WTC11 (cell line): ENCODE data around the gene SBNO2. TPM values are rescaled to one million over a fixed set of nuclear protein-coding genes. Genes with fewer than 3 reads are reported as not detected.
A peak's percentile ranks its signal among the peaks of the same experiment; 100 is the strongest.

Source experiments
- ATAC-seq: fragments of 200-7000 bp; cut with Tn5 transposase; 2 replicates; pipeline ENCODE4 v1.10.0; 2021; ENCODE audit warnings: mild to moderate bottlenecking, moderate library complexity
- CTCF ChIA-PET: fragments of 300-600 bp; sonication (Branson Sonifier 250); formaldehyde crosslinking; loops from one replicate; lab custom pipeline; 2021; ENCODE audit warnings: antibody characterized with exemption; lab: Charles Lee
- POLR2A ChIA-PET: fragments of 350-600 bp; sonication (Branson Sonifier 250); formaldehyde crosslinking; loops from one replicate; lab custom pipeline; 2021; ENCODE audit warnings: antibody characterized with exemption; lab: Charles Lee
- DNase-seq: peaks from one replicate; pipeline ENCODE4 v3.0.0; 2021; ENCODE audit warnings: low spot score
- H3K27ac Mint-ChIP-seq: 2 replicates; pipeline ENCODE4 v1.8.0; 2021; ENCODE audit warnings: mixed read lengths
- H3K27me3 Mint-ChIP-seq: 2 replicates; pipeline ENCODE4 v1.8.0; 2021; ENCODE audit warnings: low read depth, mild to moderate bottlenecking, moderate library complexity, mixed read lengths
- H3K36me3 Mint-ChIP-seq: 2 replicates; pipeline ENCODE4 v1.8.0; 2021; ENCODE audit warnings: mixed read lengths
- H3K4me1 Mint-ChIP-seq: 2 replicates; pipeline ENCODE4 v1.8.0; 2022; ENCODE audit warnings: mixed read lengths
- H3K4me3 Mint-ChIP-seq: 2 replicates; pipeline ENCODE4 v1.8.0; 2021; ENCODE audit warnings: mild to moderate bottlenecking, moderate library complexity, mixed read lengths
- H3K9me3 Mint-ChIP-seq: 2 replicates; pipeline ENCODE4 v1.8.0; 2021; ENCODE audit warnings: mixed read lengths
- ATF6 ChIP-seq: sonication (generic); formaldehyde crosslinking; IDR thresholded peaks from 2 replicates; pipeline ENCODE4 v1.8.1; 2023; ENCODE audit warnings: mild to moderate bottlenecking, missing genetic modification reagents
- CDX4 ChIP-seq: fragments of 250-450 bp; sonication (Bioruptor Pico); IDR thresholded peaks from 2 replicates; pipeline ENCODE4 v1.9.0; 2021; ENCODE audit warnings: moderate library complexity, mild to moderate bottlenecking, inconsistent platforms, borderline replicate concordance
- E2F5 ChIP-seq: sonication (generic); formaldehyde crosslinking; IDR thresholded peaks from 2 replicates; pipeline ENCODE4 v1.8.1; 2022; ENCODE audit warnings: mild to moderate bottlenecking, moderate library complexity, missing genetic modification reagents
- FOXP4 ChIP-seq: sonication (generic); formaldehyde crosslinking; IDR thresholded peaks from 2 replicates; pipeline ENCODE4 v1.8.0; 2022; ENCODE audit warnings: mild to moderate bottlenecking, missing genetic modification reagents
- GABPB1 ChIP-seq: sonication (generic); formaldehyde crosslinking; IDR thresholded peaks from 2 replicates; pipeline ENCODE4 v1.8.1; 2023; ENCODE audit warnings: mild to moderate bottlenecking, missing genetic modification reagents
- JUN ChIP-seq: sonication (generic); formaldehyde crosslinking; IDR thresholded peaks from 2 replicates; pipeline ENCODE4 v1.8.0; 2023; ENCODE audit warnings: mild to moderate bottlenecking, missing genetic modification reagents
- KAT7 ChIP-seq: sonication (generic); formaldehyde crosslinking; IDR thresholded peaks from 2 replicates; pipeline ENCODE4 v1.8.1; 2023; ENCODE audit warnings: missing genetic modification reagents, mild to moderate bottlenecking, borderline replicate concordance
- NFE2L1 ChIP-seq: sonication (generic); formaldehyde crosslinking; IDR thresholded peaks from 2 replicates; pipeline ENCODE4 v1.8.1; 2023; ENCODE audit warnings: missing genetic modification reagents
- NR2C2 ChIP-seq: sonication (generic); formaldehyde crosslinking; IDR thresholded peaks from 2 replicates; pipeline ENCODE4 v1.8.0; 2022; ENCODE audit warnings: mild to moderate bottlenecking, missing genetic modification reagents
- PRRX2 ChIP-seq: fragments of 250-450 bp; sonication (Bioruptor Pico); IDR thresholded peaks from 2 replicates; pipeline ENCODE4 v1.8.0; 2021; ENCODE audit warnings: mild to moderate bottlenecking
- TEAD4 ChIP-seq: sonication (generic); formaldehyde crosslinking; IDR thresholded peaks from 2 replicates; pipeline ENCODE4 v1.8.0; 2022; ENCODE audit warnings: mild to moderate bottlenecking, missing genetic modification reagents
- USF1 ChIP-seq: sonication (generic); formaldehyde crosslinking; IDR thresholded peaks from 2 replicates; pipeline ENCODE4 v1.8.0; 2022; ENCODE audit warnings: mild to moderate bottlenecking, missing genetic modification reagents
- ZBTB21 ChIP-seq: sonication (generic); formaldehyde crosslinking; IDR thresholded peaks from 2 replicates; pipeline ENCODE4 v1.8.1; 2023; ENCODE audit warnings: mild to moderate bottlenecking, missing genetic modification reagents, borderline replicate concordance
- ZNF263 ChIP-seq: sonication (generic); formaldehyde crosslinking; IDR thresholded peaks from 2 replicates; pipeline ENCODE4 v1.8.1; 2022; ENCODE audit warnings: low read depth, mild to moderate bottlenecking, moderate library complexity, missing genetic modification reagents
- ZNF512 ChIP-seq: sonication (generic); formaldehyde crosslinking; IDR thresholded peaks from 2 replicates; pipeline ENCODE4 v1.8.1; 2022; ENCODE audit warnings: missing genetic modification reagents, borderline replicate concordance
- total RNA-seq: library from RNA; stranded (reverse); gene quantifications from 3 replicates; pipeline ENCODE4 v1.2.3, GENCODE V29; 2021

The SBNO2 gene
- total RNA-seq, 1 experiment from 2014 or later, result 57.3 TPM

- ChIA-PET POLR2A (no interaction called here), CTCF (interaction anchor here (0.7 to 1.8 kb wide), 4 partner anchors 19 to 731 kb away, joined by 3 to 8 read pairs (median 4); no protein-coding TSS in a partner anchor)
- no peaks in the 10 kb centered on the region for H3K36me3 Mint-ChIP-seq
- TF ChIP-seq JUN (CRISPR knock-in tag) (no peak), ATF6 (CRISPR knock-in tag) (no peak), USF1 (no peak), ZNF263 (CRISPR knock-in tag) (no peak), CDX4 (no peak), KAT7 (CRISPR knock-in tag) (no peak), E2F5 (CRISPR knock-in tag) (no peak), NR2C2 (CRISPR knock-in tag) (no peak), TEAD4 (CRISPR knock-in tag) (no peak), ZBTB21 (CRISPR knock-in tag) (no peak)
- ATAC-seq, result no peak
- H3K4me3 Mint-ChIP-seq, result no peak overlapping the region
- H3K4me1 Mint-ChIP-seq, result peaks cover 2% of the 10 kb centered on the region; the same call in 1 of the 2 replicates
- H3K27me3 Mint-ChIP-seq, result 0 out of 2 replicates have a peak, but pooled peaks cover 3% of the 10 kb centered on the region
- no peak overlapping the region for H3K27ac Mint-ChIP-seq
- no peaks in the 10 kb centered on the region for H3K9me3 Mint-ChIP-seq
- DNase-seq, result no peak
These were observed 25.5 kb upstream of the SBNO2 start for GRCh38 chr19:1199531-1199930.

GRCh38 chr19:1189419-1189818 is 15.4 kb upstream of the SBNO2 start:
- TF ChIP-seq ZNF512 (CRISPR knock-in tag), result no peak
- no peak for TF ChIP-seq NFE2L1
- TF ChIP-seq GABPB1 (CRISPR knock-in tag), result no peak
- TF ChIP-seq PRRX2 (CRISPR knock-in tag), result no peak
- ChIA-PET POLR2A (no interaction called here), CTCF (interaction anchor here (1.0 to 6.7 kb wide), 2 partner anchors 77 kb away, joined by 3 to 69 read pairs; no protein-coding TSS in a partner anchor)
- ATAC-seq, result no peak
- Mint-ChIP-seq H3K27me3 (no peaks in the 10 kb centered on the region; the same call in 1 of the 2 replicates), H3K4me1 (peaks cover 4% of the 10 kb centered on the region; the same call in 1 of the 2 replicates), H3K4me3 (no peak overlapping the region), H3K27ac (0 out of 2 replicates have a peak overlapping the region, but pooled peaks have one; percentile 23), H3K36me3 (no peaks in the 10 kb centered on the region), H3K9me3 (no peaks in the 10 kb centered on the region)
- no peak for DNase-seq

GRCh38 chr19:1183543-1184172 is 9.6 kb upstream of the SBNO2 start:
- Mint-ChIP-seq H3K27me3 (no peaks in the 10 kb centered on the region; the same call in 1 of the 2 replicates), H3K27ac (no peak overlapping the region), H3K36me3 (no peaks in the 10 kb centered on the region), H3K4me1 (peaks cover 15% of the 10 kb centered on the region), H3K9me3 (no peaks in the 10 kb centered on the region), H3K4me3 (no peak overlapping the region)
- TF ChIP-seq ATF6 (CRISPR knock-in tag) (no peak), FOXP4 (no peak)
- DNase-seq (no peak), ATAC-seq (no peak)
- ChIA-PET POLR2A (no interaction called here), CTCF (interaction anchor here (1.7 kb wide), 1 partner anchor 70 kb away, joined by 6 read pairs; no protein-coding TSS in a partner anchor)
